OCI-LY1 (cell line): ENCODE measurements around the gene SPTLC2.

Source experiments
- EZH2 ChIP-seq: fragments of 200-600 bp; sonication (generic), shearing (Covaris generic); IDR thresholded peaks from 2 replicates; pipeline ENCODE4 v1.8.0; 2017; ENCODE audit warnings: borderline replicate concordance, mixed run types, mild to moderate bottlenecking, antibody characterized with exemption, low read length, moderate library complexity, mixed read lengths
- TF ChIP-seq, protein P1 (sequence below): fragments of 200-600 bp; sonication (generic), shearing (Covaris generic); IDR thresholded peaks from 2 replicates; pipeline ENCODE4 v1.5.1; 2017; ENCODE audit warnings: mild to moderate bottlenecking, antibody characterized with exemption, low read length, moderate library complexity, mixed read lengths

- TF ChIP-seq, protein P1, sequence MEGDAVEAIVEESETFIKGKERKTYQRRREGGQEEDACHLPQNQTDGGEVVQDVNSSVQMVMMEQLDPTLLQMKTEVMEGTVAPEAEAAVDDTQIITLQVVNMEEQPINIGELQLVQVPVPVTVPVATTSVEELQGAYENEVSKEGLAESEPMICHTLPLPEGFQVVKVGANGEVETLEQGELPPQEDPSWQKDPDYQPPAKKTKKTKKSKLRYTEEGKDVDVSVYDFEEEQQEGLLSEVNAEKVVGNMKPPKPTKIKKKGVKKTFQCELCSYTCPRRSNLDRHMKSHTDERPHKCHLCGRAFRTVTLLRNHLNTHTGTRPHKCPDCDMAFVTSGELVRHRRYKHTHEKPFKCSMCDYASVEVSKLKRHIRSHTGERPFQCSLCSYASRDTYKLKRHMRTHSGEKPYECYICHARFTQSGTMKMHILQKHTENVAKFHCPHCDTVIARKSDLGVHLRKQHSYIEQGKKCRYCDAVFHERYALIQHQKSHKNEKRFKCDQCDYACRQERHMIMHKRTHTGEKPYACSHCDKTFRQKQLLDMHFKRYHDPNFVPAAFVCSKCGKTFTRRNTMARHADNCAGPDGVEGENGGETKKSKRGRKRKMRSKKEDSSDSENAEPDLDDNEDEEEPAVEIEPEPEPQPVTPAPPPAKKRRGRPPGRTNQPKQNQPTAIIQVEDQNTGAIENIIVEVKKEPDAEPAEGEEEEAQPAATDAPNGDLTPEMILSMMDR, result no peak
- no peak for TF ChIP-seq EZH2
These were observed 13.7 kb upstream of the SPTLC2 start for GRCh38 chr14:77630111-77630510.
